HG03064 (cell line): Measurements from ENCODE around the gene CFAP97D2.
A peak's percentile ranks its signal among the peaks of the same experiment; 100 is the strongest.
"Not testable (repeated sequence)": the region's sequence is repeated elsewhere in the genome, so short reads cannot be mapped to it uniquely, and the experiment has no call there.

Experiments
- ATAC-seq: cut with Tn5 transposase; IDR thresholded peaks from one replicate; pipeline ENCODE4 v1.9.1; 2021; ENCODE audit warnings: low read depth; ENCODE audit not compliant: unreplicated experiment

Gene CFAP97D2

GRCh38 chr13:114179087-114179658 is at the start of gene CFAP97D2:
CFAP97D2 (plus strand) TSS chr13:114179257; CDS start chr13:114179331, 74 bp downstream.
- no peak for ATAC-seq

DNA sequence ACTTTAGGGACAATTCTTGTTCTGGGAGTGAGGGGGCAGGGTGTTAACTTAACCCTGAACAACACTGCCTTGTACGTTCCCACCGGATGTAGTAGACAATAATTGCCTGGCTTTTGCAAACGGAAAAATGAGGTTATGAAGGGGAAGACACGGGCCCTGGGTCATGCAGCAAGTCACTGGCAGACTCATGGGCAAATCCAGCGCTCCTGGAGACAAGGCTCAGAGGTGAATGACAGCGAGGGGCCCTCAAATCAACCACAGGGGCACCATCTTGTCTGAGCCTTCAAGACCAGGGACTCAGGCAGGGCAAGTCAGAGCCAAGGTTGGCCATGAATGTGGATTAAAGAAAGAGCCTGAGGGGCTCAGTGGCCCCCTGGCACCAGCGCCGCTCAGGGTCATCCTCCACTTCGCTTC is 49.4 kb upstream of the CFAP97D2 start:
- no peak for ATAC-seq

DNA sequence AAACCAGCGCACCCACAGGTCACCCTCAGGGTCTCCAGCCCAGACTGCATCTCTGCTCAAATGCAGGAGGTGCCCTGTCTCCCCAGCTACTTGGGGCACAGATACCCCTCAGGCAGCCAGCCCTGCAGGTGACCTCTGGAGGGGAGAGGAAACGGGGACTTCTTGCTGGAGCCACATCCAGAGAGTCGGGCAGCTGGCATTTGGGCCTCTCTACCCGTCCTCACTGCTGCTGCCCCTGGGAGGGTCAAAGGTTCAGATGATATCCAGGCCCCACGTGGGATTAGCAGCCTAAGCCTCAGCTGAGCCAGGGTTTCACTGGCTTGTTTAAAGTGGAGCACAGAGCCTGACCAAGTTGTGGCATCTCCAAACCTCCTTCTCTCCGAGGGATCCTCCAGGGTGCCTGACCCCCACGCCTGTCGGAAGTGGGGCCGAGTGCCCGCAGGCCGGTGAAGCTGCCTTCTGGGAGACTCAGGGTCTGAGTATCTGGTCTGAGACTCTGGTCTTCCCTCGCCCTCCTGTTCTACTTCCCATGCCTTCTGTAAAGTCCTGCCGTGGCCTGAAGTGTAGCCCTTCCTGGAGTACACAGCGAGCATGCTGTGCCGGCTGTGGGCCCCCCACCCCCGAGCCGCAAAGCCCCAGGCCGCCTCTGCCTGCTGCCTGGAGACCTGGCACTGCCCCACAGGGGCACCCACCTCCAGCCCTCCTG is 48.8 kb upstream of the CFAP97D2 start:
- peak; percentile 1 for ATAC-seq

GRCh38 chr13:114130837-114131582 is 48.0 kb upstream of the CFAP97D2 start:
- peak; percentile 26 for ATAC-seq

DNA sequence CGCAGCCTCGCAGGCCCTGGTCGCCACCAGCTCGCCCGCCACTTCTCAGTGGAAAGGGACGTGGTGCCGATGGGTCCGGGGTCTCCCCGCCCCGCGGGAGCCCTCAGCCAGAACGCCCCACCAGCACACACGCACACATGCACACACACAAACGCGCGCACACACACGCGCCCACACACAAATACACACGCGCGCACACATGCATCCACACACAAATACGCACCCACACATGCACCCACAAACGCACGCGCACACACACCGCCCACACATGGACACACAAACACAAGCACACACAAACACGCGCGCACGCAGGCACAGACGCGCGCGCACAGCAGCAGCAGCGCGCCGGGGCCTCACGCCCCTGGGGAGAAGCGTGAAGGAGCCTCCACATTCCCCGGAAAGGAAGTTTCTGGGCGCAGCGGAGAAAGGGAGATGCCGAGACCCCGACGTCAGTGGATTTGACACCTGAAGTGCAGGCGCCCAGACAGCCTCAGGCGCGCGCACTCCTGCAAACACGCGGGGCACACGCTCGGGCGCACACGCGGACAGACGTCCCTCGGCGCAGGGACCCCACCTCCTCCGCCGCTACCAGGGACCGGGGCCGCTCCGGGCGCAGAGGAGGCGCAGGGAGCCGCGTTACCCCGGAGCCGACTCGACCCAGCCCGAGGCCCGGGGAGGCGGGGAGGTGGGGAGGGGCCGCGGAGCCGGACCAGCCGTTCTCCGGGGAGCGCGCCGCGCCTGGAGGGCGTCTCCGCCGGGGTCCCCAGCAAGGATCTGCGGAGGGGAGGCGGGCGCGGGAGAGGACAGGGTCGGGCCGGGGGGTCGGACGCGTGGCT is 47.3 kb upstream of the CFAP97D2 start:
- ATAC-seq, result peak; percentile 5

- ATAC-seq, result peak; percentile 47
Measured at GRCh38 chr13:114132419-114133121, 46.5 kb upstream of the CFAP97D2 start, which contains the start of gene RASA3. RASA3 (minus strand) TSS chr13:114132623; CDS start chr13:114132489, 134 bp downstream.

DNA sequence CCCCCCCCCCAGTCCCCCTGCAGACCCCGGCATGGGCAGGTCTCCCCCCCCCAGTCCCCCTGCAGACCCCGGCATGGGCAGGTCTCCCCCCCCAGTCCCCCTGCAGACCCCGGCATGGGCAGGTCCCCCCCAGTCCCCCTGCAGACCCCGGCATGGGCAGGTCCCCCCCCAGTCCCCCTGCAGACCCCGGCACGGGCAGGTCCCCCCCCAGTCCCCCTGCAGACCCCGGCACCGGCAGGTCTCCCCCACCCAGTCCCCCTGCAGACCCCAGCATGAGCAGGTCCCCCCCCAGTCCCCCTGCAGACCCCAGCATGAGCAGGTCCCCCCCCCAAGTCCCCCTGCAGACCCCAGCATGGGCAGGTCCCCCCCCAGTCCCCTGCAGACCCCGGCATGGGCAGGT is 45.9 kb upstream of the CFAP97D2 start:
- ATAC-seq, result not testable (repeated sequence)

DNA sequence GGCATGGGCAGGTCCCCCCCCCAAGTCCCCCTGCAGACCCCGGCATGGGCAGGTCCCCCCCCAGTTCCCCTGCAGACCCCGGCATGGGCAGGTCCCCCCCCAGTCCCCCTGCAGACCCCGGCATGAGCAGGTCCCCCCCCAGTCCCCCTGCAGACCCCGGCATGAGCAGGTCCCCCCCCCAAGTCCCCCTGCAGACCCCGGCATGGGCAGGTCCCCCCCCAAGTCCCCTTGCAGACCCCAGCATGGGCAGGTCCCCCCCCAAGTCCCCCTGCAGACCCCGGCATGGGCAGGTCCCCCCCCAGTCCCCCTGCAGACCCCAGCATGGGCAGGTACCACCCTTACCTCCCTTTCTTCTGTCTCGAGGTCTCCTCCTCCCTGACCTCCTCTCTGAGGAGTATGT is 45.5 kb upstream of the CFAP97D2 start:
- not testable (repeated sequence) for ATAC-seq

DNA sequence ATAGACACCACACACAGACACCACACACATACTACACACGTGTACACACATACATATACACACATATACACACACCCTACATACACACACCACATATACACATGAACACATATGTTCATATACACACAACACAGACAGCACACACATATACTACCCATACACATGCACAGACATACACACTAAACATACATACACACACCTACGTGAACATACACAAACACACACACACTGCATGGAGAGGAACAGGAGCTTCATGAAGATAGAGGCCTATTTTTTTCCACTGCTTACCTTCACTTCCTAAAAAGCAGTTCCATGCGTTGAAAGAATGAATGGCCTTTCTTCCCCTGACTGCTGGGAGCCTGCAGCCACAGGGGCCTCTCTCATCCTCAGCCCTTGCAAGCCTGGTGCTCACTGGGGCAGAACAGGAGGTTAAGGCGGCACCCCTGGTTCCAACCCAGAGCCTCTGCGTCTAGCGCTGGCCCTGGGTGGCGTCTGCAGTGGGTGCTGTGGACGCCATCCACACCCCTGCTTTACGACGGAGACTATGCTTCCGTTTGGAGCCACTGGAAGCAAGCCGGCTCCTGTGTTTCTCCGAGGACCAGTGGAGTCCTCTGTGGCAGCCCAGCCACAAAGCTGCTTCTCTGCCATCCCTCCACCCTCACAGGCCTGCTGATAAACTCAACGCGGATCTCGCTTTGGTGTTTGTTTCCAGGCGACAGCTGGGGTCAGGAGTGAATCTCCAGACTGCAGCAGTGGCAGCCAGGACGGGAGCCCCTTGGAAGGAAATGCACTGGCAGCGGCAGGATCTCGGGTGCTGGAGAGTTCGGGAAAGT is 44.7 kb upstream of the CFAP97D2 start:
- no peak for ATAC-seq

DNA sequence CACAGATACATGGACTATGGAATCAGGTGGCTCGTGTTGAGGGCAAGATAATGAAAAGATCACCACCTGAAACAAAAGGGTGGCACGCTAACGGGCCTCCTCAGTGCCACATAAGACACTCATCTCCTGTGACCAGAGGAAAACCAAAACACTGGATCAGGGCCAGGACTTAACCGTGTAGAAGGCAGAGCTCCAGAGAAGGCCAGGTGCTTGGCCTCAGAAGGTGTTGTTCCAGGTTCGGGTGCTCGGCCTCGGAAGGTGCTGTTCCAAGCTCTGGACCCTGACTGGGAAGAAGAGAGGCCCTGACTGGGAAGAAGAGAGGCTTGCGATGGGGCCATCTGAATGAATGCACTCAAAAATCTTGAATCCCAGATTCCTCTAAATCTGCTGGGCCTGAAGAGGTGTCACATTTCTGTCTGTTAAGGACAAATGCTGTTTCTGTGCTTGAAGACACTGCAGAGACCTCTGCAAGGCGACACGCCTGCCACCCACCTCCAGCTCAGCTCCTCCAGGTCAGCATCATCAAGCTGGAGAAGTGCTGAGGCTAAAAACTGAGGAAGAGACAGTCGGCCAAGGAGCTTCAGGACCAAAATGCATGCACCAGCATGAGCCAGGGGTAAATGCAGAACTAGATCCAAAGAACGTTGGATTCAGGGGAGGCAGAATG is 44.0 kb upstream of the CFAP97D2 start:
- no peak for ATAC-seq

DNA sequence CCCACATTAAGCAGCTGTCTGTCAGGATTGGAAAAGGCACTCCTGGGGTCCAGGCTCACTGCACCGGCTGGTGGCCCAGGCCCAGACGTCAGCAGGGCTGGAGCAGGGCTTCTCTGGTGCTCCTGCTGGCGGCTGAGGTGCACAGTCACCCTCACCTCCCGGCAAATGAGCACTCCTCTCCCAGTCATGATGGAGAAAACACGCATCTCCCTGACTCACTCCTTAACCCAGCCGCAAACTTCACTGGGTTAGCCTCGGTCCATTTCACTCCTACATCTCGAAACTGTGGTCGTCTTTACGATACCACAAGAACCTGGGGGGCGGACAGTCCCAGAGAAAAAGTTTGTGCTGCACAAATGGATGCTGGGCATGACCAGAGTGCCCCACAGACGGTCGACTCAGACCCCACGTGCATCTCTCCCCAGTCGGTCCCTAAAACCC is 43.3 kb upstream of the CFAP97D2 start:
- ATAC-seq, result no peak

DNA sequence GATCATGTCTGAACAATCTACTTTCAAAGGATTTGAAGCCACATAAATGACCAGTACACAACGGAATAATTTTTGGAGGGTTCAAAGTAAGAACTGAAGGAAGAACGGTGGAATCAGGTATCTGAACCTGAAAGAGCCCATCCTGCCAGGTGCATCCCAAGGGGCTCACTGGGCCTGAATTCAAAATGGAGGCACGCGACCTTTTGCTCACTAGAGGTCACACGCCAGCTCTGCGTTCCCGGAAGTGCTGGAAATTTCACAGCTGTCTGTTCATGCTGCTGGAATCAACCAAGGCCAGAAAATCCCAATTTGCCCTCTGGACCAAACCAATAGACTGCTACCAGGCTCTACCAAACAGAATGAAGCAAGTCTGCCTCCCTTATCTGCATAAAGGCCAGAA is 42.5 kb upstream of the CFAP97D2 start:
- no peak for ATAC-seq

DNA sequence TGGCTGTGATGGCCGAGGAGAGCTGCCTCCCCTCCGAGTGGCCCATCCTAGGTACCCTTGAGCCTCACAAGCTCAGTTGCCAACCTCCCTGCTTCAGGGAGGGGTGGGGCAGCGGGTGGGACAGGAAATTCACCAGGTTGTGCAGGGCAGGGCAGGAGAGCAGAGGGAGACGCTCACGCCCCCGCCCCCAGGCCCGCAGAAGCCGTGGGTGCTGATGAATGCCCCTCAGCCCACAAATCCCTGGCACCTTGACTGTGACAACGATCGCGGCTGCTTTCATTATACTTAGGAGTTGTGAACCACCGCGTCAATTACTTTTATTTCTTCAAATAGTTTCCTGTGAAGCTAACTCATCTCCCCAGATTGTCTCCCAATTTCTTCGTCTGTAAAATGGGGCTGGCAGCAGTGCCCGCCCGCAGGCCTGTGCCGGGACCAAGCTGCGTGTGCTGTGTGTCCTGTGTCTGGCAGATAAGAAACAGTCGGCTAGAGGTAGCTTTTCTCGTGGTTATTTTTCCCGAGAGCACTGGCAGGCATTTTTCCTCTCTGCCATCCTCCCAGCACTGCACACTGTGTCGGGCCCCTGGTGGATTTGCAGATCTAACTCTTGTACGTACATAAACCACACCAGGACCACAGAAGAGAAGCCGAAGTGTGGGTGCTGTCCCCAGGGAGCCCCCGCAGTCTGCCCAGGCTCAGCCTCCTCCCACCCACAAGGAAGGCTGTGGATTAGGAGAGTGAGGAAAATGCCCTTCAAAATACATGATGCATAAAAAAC is 38.7 kb upstream of the CFAP97D2 start:
- no peak for ATAC-seq

- ATAC-seq, result no peak
Measured at GRCh38 chr13:114140906-114141250, 38.2 kb upstream of the CFAP97D2 start.

DNA sequence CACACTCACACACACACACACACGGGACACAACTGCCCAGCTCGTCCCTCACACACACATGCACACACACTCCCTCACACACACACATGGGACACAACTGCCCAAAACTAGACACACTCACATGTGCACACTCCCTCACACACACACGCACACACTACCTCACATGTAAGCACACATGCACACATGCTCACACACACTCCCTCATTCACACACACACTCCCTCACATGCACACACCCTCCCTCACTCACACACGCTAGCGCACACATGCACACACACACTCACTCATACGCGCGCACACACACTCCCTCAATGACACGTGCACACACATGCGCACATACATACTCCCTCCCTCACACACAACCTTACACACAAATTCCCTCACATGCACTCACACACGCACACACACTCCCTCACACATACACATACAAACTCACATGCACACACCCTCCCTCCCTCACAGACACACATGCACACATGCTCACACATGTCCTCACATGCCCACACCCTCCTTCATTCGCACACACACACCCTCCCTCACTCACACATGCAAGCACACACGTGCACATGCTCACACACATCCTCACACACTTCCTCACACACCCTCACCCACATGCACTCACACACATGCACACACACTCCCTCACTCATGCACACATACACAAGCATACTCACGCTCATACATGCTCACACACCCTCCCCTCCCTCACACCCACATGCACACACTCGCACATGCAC is 37.6 kb upstream of the CFAP97D2 start:
- no peak for ATAC-seq

DNA sequence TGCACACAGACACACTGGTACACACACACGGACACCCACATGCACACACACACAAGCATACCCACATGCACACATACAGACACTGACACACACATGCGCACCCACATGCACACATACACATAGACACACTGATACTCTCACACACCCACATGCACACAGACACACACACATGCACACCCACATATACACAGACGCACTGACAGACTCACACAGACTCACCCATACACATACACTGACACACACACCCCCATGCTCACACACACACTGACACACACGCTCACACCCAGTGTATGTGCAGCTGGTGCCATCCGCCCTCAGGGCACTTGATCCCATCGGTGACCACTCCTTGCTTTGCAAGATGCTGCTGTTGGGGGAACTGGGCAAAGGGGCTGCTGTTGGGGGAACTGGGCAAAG is 36.9 kb upstream of the CFAP97D2 start:
- no peak for ATAC-seq
